ENCODE measurements around the gene KCNMA1.

Gene KCNMA1

DNA sequence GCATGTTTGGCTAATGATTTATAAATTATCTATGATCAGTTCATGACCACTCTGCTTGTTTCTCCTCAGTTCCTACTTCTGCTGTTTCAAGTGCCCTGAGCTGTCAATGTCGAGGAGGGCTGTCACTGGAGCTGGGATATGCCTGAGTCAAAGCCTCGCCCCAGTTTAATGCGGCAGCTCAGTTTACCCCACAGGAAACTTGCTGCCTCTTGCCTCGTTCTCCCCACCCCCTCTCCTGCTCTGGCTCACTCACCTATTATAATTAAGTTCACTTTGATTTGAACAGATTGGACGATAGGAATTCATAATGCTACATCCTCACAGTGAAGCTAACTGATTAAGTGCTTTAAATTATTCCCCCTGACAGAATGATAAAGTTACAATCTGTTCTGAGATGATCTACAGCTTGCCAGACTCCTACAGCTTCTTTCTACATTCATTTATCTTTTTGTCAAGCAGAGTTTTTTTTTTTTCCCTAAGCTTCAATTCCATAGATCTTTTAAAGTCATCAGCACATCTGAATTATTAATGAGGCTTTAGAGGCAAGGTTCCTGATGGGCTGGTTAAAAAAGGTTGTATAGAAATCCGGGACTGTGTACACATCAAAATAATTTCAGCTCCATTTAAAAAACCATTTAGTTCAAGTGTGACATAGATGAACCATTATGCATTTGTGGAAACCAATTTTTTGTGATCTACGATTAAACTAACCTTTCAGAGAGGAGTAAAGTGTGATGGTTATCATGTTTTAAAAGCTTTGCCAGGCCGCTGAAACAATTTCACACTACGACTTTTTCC is 758.3 kb downstream of the KCNMA1 start:
- Histone ChIP-seq H4K20me1 (ENCODE audit: low read depth, low read length) (no peaks in the 10 kb centered on the region), H3K27me3 (ENCODE audit: low read length) (no peaks in the 10 kb centered on the region), H3K36me3 (ENCODE audit: low read length) (no peaks in the 10 kb centered on the region), H3F3A (ENCODE audit: insufficient read depth) (no peaks in the 10 kb centered on the region), H3K4me3 (ENCODE audit: insufficient read depth, low read length, poor library complexity, severe bottlenecking) (no peak overlapping the region), H3K4me2 (ENCODE audit: low read depth, low read length, poor library complexity, severe bottlenecking) (no peak overlapping the region), H2AFZ (ENCODE audit: low read depth, low read length, severe bottlenecking) (no peak overlapping the region), H3K9ac (ENCODE audit: low read length) (no peak overlapping the region), H3K9me2 (replicated peaks; ENCODE audit: insufficient read depth, low read length) (no peaks in the 10 kb centered on the region), H3K27ac (ENCODE audit: low read depth, low read length) (no peak overlapping the region), H3K79me2 (ENCODE audit: insufficient read depth, low read length) (no peaks in the 10 kb centered on the region), H3K9me3 (ENCODE audit: insufficient read depth, low read length) (no peaks in the 10 kb centered on the region)
- TF ChIP-seq EZH2phosphoT487 (conservative IDR thresholded peaks at IDR 0.05; ENCODE audit: low read length): no peak
- TF ChIP-seq, protein P1, sequence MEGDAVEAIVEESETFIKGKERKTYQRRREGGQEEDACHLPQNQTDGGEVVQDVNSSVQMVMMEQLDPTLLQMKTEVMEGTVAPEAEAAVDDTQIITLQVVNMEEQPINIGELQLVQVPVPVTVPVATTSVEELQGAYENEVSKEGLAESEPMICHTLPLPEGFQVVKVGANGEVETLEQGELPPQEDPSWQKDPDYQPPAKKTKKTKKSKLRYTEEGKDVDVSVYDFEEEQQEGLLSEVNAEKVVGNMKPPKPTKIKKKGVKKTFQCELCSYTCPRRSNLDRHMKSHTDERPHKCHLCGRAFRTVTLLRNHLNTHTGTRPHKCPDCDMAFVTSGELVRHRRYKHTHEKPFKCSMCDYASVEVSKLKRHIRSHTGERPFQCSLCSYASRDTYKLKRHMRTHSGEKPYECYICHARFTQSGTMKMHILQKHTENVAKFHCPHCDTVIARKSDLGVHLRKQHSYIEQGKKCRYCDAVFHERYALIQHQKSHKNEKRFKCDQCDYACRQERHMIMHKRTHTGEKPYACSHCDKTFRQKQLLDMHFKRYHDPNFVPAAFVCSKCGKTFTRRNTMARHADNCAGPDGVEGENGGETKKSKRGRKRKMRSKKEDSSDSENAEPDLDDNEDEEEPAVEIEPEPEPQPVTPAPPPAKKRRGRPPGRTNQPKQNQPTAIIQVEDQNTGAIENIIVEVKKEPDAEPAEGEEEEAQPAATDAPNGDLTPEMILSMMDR (IDR thresholded peaks at IDR 0.05; ENCODE audit: insufficient read depth, low read length, poor library complexity, severe bottlenecking): no peak

GRCh38 chr10:76878514-76878913 is 759.1 kb downstream of the KCNMA1 start:
- TF ChIP-seq, protein P1 (IDR thresholded peaks at IDR 0.05; ENCODE audit: insufficient read depth, low read length, poor library complexity, severe bottlenecking): no peak
- no peak for TF ChIP-seq EZH2phosphoT487 (conservative IDR thresholded peaks at IDR 0.05; ENCODE audit: low read length)
- H3K27ac ChIP-seq (ENCODE audit: low read depth, low read length): no peak overlapping the region
- H3K36me3 ChIP-seq (ENCODE audit: low read length): no peaks in the 10 kb centered on the region
- no peak overlapping the region for H2AFZ ChIP-seq (ENCODE audit: low read depth, low read length, severe bottlenecking)
- H4K20me1 ChIP-seq (ENCODE audit: low read depth, low read length): no peaks in the 10 kb centered on the region
- H3F3A ChIP-seq (ENCODE audit: insufficient read depth): no peaks in the 10 kb centered on the region
- no peak overlapping the region for H3K4me3 ChIP-seq (ENCODE audit: insufficient read depth, low read length, poor library complexity, severe bottlenecking)
- no peaks in the 10 kb centered on the region for H3K79me2 ChIP-seq (ENCODE audit: insufficient read depth, low read length)
- H3K9me2 ChIP-seq (replicated peaks; ENCODE audit: insufficient read depth, low read length): no peaks in the 10 kb centered on the region
- no peak overlapping the region for H3K9ac ChIP-seq (ENCODE audit: low read length)
- no peak overlapping the region for H3K4me2 ChIP-seq (ENCODE audit: low read depth, low read length, poor library complexity, severe bottlenecking)
- H3K9me3 ChIP-seq (ENCODE audit: insufficient read depth, low read length): no peaks in the 10 kb centered on the region
- H3K27me3 ChIP-seq (ENCODE audit: low read length): no peaks in the 10 kb centered on the region

- Histone ChIP-seq H2AFZ (ENCODE audit: low read depth, low read length, severe bottlenecking) (no peak overlapping the region), H3F3A (ENCODE audit: insufficient read depth) (no peaks in the 10 kb centered on the region), H3K9me3 (ENCODE audit: insufficient read depth, low read length) (no peaks in the 10 kb centered on the region), H3K27ac (ENCODE audit: low read depth, low read length) (no peak overlapping the region), H3K9ac (ENCODE audit: low read length) (no peak overlapping the region), H3K4me2 (ENCODE audit: low read depth, low read length, poor library complexity, severe bottlenecking) (no peak overlapping the region), H3K9me2 (replicated peaks; ENCODE audit: insufficient read depth, low read length) (no peaks in the 10 kb centered on the region), H3K27me3 (ENCODE audit: low read length) (no peaks in the 10 kb centered on the region), H4K20me1 (ENCODE audit: low read depth, low read length) (no peaks in the 10 kb centered on the region), H3K79me2 (ENCODE audit: insufficient read depth, low read length) (no peaks in the 10 kb centered on the region), H3K36me3 (ENCODE audit: low read length) (no peaks in the 10 kb centered on the region), H3K4me3 (ENCODE audit: insufficient read depth, low read length, poor library complexity, severe bottlenecking) (no peak overlapping the region)
- TF ChIP-seq EZH2phosphoT487 (conservative IDR thresholded peaks at IDR 0.05; ENCODE audit: low read length): no peak
- TF ChIP-seq, protein P1 (IDR thresholded peaks at IDR 0.05; ENCODE audit: insufficient read depth, low read length, poor library complexity, severe bottlenecking): no peak
These were observed 762.7 kb downstream of the KCNMA1 start for GRCh38 chr10:76874896-76875295.

Measured in SU-DHL-6 (cell line).